Measurements from ENCODE around the gene GDF2. TPM values are rescaled to one million over a fixed set of nuclear protein-coding genes. Genes with fewer than 3 reads are reported as not detected.

Gene GDF2
- total and polyA plus RNA-seq, 2 of the 4 experiments (the other 2 are of a cell fraction): under 0.01 TPM; not detected in 1

DNA sequence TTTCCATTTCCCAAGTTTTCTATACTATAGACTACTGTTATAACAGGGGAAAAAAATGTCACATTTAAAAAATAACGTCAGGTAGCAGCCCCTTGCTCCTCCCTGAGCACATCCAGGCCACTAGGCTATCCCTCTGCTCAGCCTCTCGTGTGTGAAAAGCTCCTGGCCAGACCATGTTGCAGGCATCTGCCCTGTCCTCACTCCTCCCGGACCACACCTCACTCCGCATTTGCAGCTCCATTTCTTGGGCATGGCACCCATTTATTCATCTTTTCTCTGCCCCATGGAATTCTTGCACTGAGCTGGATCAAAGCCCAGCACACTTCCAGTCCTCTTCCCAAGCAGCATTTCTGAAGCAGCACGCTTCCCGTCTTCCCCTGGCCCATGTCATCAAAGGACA lies 1.4 kb upstream of the GDF2 start:
- Histone ChIP-seq H3K4me1 (ENCODE audit: control insufficient read depth, insufficient read depth, low read length) (no peaks in the 10 kb centered on the region), H4K5ac (ENCODE audit: low read depth, low read length) (no peak overlapping the region), H3K4ac (ENCODE audit: low read depth, low read length) (no peak overlapping the region), H3K27ac (ENCODE audit: insufficient read depth, low read length) (no peak overlapping the region), H3K79me1 (ENCODE audit: low read depth in 1 of 2, low read length in 2 of 2) (no peaks in the 10 kb centered on the region), H3K27me3 (ENCODE audit: control insufficient read depth, insufficient read depth, low read length) (peaks cover 43% of the 10 kb centered on the region), H3K9me1 (ENCODE audit: insufficient read depth, low read length) (no peaks in the 10 kb centered on the region), H3K4me3 (ENCODE audit: insufficient read depth, low read depth, low read length) (no peak overlapping the region), H3K56ac (ENCODE audit: extremely low read depth, insufficient read depth, low read length) (no peak overlapping the region), H3K9ac (ENCODE audit: low read depth, low read length) (no peak overlapping the region), H2BK120ac (ENCODE audit: low read depth, low read length) (no peak overlapping the region), H3K14ac (replicated peaks; ENCODE audit: low read depth, low read length) (no peak overlapping the region), H3K4me2 (ENCODE audit: low read depth, low read length) (no peak overlapping the region), H2BK15ac (ENCODE audit: low read depth, low read length) (no peak overlapping the region), H2BK5ac (ENCODE audit: low read depth, low read length, poor library complexity, severe bottlenecking) (no peak overlapping the region), H2BK20ac (ENCODE audit: low read depth, low read length) (no peak overlapping the region), H3K23ac (ENCODE audit: low read depth, low read length) (no peak overlapping the region), H3K18ac (ENCODE audit: low read depth, low read length) (no peak overlapping the region), H4K91ac (ENCODE audit: insufficient read depth, low read depth, low read length) (no peak overlapping the region), H4K8ac (ENCODE audit: low read depth in 2 of 2, low read length in 2 of 2) (no peak overlapping the region), H3K9me3 (ENCODE audit: control insufficient read depth, insufficient read depth, low read length) (no peaks in the 10 kb centered on the region), H2AK5ac (ENCODE audit: low read depth, low read length) (no peak overlapping the region), H2AFZ (replicated peaks; ENCODE audit: low read length, poor library complexity) (no peak overlapping the region), H2AK9ac (replicated peaks; ENCODE audit: low read depth, low read length, poor library complexity) (no peak overlapping the region), H4K20me1 (ENCODE audit: insufficient read depth, low read length) (no peaks in the 10 kb centered on the region), H3K36me3 (ENCODE audit: control insufficient read depth, insufficient read depth, low read length) (no peaks in the 10 kb centered on the region)
- CTCF ChIA-PET: interaction anchor here (0.5 kb wide), 1 partner anchor 22 kb away, joined by 5 read pairs; no protein-coding TSS in a partner anchor
- no TSS peak for BruUV-seq (replicated peaks)
- 59% methylated on average over 3 of the region's 6 CpGs; no CpG with 5 or more reads in 1 of the 2 experiments for WGBS, 2 experiments (ENCODE audit: extremely low coverage in 2 of 2, insufficient read length in 1 of 2)
- POLR2A ChIA-PET (ENCODE audit: unreplicated experiment): no interaction called here
- ATAC-seq (ENCODE audit: low read depth) (no peak), DNase-seq (no peak)
- dilution Hi-C loops (cut with HindIII; ENCODE audit: low sequenced_read_pairs, unreplicated experiment): no loop called here
- TF ChIP-seq POLR2A (IDR thresholded peaks at IDR 0.05; ENCODE audit: low read depth, low read length): no peak
- no peak for TF ChIP-seq RAD21 (IDR thresholded peaks at IDR 0.05; ENCODE audit: low read length)
- no peak for TF ChIP-seq MAZ (IDR thresholded peaks at IDR 0.05; ENCODE audit: borderline replicate concordance, low read depth, low read length)
- TF ChIP-seq RCOR1 (IDR thresholded peaks at IDR 0.05; ENCODE audit: insufficient replicate concordance, low read length): no peak
- TF ChIP-seq, protein P1, sequence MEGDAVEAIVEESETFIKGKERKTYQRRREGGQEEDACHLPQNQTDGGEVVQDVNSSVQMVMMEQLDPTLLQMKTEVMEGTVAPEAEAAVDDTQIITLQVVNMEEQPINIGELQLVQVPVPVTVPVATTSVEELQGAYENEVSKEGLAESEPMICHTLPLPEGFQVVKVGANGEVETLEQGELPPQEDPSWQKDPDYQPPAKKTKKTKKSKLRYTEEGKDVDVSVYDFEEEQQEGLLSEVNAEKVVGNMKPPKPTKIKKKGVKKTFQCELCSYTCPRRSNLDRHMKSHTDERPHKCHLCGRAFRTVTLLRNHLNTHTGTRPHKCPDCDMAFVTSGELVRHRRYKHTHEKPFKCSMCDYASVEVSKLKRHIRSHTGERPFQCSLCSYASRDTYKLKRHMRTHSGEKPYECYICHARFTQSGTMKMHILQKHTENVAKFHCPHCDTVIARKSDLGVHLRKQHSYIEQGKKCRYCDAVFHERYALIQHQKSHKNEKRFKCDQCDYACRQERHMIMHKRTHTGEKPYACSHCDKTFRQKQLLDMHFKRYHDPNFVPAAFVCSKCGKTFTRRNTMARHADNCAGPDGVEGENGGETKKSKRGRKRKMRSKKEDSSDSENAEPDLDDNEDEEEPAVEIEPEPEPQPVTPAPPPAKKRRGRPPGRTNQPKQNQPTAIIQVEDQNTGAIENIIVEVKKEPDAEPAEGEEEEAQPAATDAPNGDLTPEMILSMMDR (conservative IDR thresholded peaks at IDR 0.05; ENCODE audit: low read depth, low read length): no peak
- TF ChIP-seq CHD1 (IDR thresholded peaks at IDR 0.05; ENCODE audit: low read depth, low read length): no peak
- TF ChIP-seq, protein P2, sequence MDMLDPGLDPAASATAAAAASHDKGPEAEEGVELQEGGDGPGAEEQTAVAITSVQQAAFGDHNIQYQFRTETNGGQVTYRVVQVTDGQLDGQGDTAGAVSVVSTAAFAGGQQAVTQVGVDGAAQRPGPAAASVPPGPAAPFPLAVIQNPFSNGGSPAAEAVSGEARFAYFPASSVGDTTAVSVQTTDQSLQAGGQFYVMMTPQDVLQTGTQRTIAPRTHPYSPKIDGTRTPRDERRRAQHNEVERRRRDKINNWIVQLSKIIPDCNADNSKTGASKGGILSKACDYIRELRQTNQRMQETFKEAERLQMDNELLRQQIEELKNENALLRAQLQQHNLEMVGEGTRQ (IDR thresholded peaks at IDR 0.05; ENCODE audit: low read depth, low read length): no peak
- no peak for TF ChIP-seq FOS (IDR thresholded peaks at IDR 0.05; ENCODE audit: low read depth, low read length)
- TF ChIP-seq SMC3 (IDR thresholded peaks at IDR 0.05; ENCODE audit: low read depth, low read length): no peak
- no peak for TF ChIP-seq NFE2L2 (IDR thresholded peaks at IDR 0.05; ENCODE audit: low read depth, low read length)
- TF ChIP-seq ELK1 (IDR thresholded peaks at IDR 0.05; ENCODE audit: borderline replicate concordance, low read depth, low read length): no peak
- no peak for TF ChIP-seq MXI1 (IDR thresholded peaks at IDR 0.05; ENCODE audit: borderline replicate concordance, low read depth, low read length)
- TF ChIP-seq RFX5 (IDR thresholded peaks at IDR 0.05; ENCODE audit: low read depth, low read length): no peak
- TF ChIP-seq BHLHE40 (IDR thresholded peaks at IDR 0.05; ENCODE audit: low read depth, low read length): no peak
- no peak for TF ChIP-seq MAFK (IDR thresholded peaks at IDR 0.05; ENCODE audit: low read depth, low read length)
- TF ChIP-seq CEBPB (IDR thresholded peaks at IDR 0.05; ENCODE audit: low read depth, low read length): no peak
- intact Hi-C loops (cut with micrococcal nuclease): no loop called here
- in situ Hi-C loops (cut with MboI; ENCODE audit: low sequenced_read_pairs): no loop called here
